Heart right ventricle (tissue), 16 donors: ENCODE measurements around the gene KREMEN1. TPM values are rescaled to one million over a fixed set of nuclear protein-coding genes. Genes with fewer than 3 reads are reported as not detected.
A peak's percentile ranks its signal among the peaks of the same experiment; 100 is the strongest.

ENCODE experiments used
- ATAC-seq, 8 donors: fragments of 200-7000 bp; cut with Tn5 transposase; one replicate each; pipeline ENCODE4 v1.9.1; 2020; ENCODE audit warnings: mild to moderate bottlenecking in 8 of 8, moderate library complexity in 8 of 8, moderate number of reproducible peaks in 1 of 8
- DNase-seq, 2 donors: peaks; one replicate each; pipeline ENCODE4 v3.0.0-alpha.2; 2020
- H3K27ac ChIP-seq, 10 donors: fragments of 200-600 bp; sonication (generic) in 2 of 10; one replicate each; pipeline versions ENCODE4 v1.5.0 to v1.8.0; 2020 to 2022; ENCODE audit warnings: mild to moderate bottlenecking in 3 of 10
- H3K27me3 ChIP-seq, 7 donors: fragments of 200-600 bp; one replicate each; pipeline ENCODE4 v1.8.0; 2021 to 2022; ENCODE audit warnings: mild to moderate bottlenecking in 2 of 7
- H3K36me3 ChIP-seq, 9 donors: fragments of 200-600 bp; sonication (generic) in 1 of 9; one replicate each; pipeline versions ENCODE4 v1.5.0 to v1.8.0; 2020 to 2022; ENCODE audit warnings: mild to moderate bottlenecking in 2 of 9
- H3K4me1 ChIP-seq, 9 donors: fragments of 200-600 bp; sonication (generic) in 1 of 9; one replicate each; pipeline versions ENCODE4 v1.5.0 to v1.8.0; 2020 to 2022; ENCODE audit warnings: mild to moderate bottlenecking in 4 of 9
- H3K4me3 ChIP-seq, 10 donors: fragments of 200-600 bp; sonication (generic) in 2 of 10; one replicate each; pipeline versions ENCODE4 v1.5.0 to v1.8.0; 2020 to 2022; ENCODE audit warnings: mild to moderate bottlenecking in 7 of 10, moderate library complexity in 2 of 10
- H3K9me3 ChIP-seq, 11 donors: fragments of 200-600 bp in 10 of 11; sonication (generic) in 2 of 11; one replicate each; pipeline versions ENCODE4 v1.5.0 to v1.8.0; 2013 to 2022; ENCODE audit warnings: mild to moderate bottlenecking in 2 of 11, control low read depth in 1 of 11, moderate library complexity in 1 of 11
- WGBS, 2 donors: extraction: QIAGEN DNeasy Blood & Tissue Kit; methylation state at CpG; one replicate each; pipeline ENCODE4 v1.1.7; 2013; ENCODE audit warnings: inconsistent platforms in 1 of 2; 5-methylcytosine and 5-hydroxymethylcytosine counted together
- intact Hi-C, 10 donors: fragments of 100-400 bp; cut with DNase I; formaldehyde crosslinking; loops; one replicate each; pipeline versions ENCODE4 v1.11.1 to v1.14.2; 2022
- polyA plus RNA-seq, 2 donors: library from polyadenylated mRNA; stranded (reverse); fragments of 200-250 nt; gene quantifications; one replicate each; pipeline ENCODE4 v1.2.3, GENCODE V29; 2013
- total RNA-seq, 10 donors: library from RNA; stranded (reverse); fragmentation: NEBNext Ultra II Directional in 3 of 10; extraction: Animal tissue kit (Norgen Biotek cat#: 25700) in 3 of 10; gene quantifications; one replicate each; pipeline versions ENCODE4 v1.2.1 to v1.2.4, GENCODE V29; 2021 to 2023
- TF ChIP-seq, protein P1 (sequence below), 9 donors: fragments of 200-600 bp; sonication (generic) in 2 of 9; IDR thresholded peaks; one replicate each; pipeline versions ENCODE4 v1.5.0 to v1.8.0; 2021 to 2022; ENCODE audit warnings: antibody characterized with exemption in 9 of 9, mild to moderate bottlenecking in 5 of 9, moderate library complexity in 1 of 9
- donor health status: Arrhythmogenic right ventricular cardiomyopathy.
- donor health status: ischemic (EF 13 %, LVEDD 7.1; RV severe dilation, severe dysfunction).
- donor health status: healthy with polysubstance abuse.
- donor health status: DM: no; HTN: yes; CAD: no.
- donor health status: DM: no; HTN: no; CAD: no.
- donor health status: ischemic (EF 25% LVEDD 6.9; RV normal size, moderate dysfunction).
- donor health status: ischemic (EF 25% LVEDD 5.7; RV mildly dilated, moderate dysfunction).
- donor health status: healthy.
- donor health status: DM: yes; HTN: yes; CAD: no.
- donor health status: Ischemic cardiomyopathy.
- donor health status: ischemic (EF 35%, LVEDD 5.7; RV mildly dilated, moderate dysfunction).
- donor health status: nonischemic (EF 11% LVEDD 7.7; RV severe dilation, severe dysfunction).
- donor health status: DM: yes; HTN: yes; CAD: no.
- donor health status: PGD.
- donor health status: ischemic (EF 29% LVEDD 5.4; RV normal size, mild dysfunction).
- donor health status: nonischemic (EF 23%, LVEDD 6.1; RV moderate dilation, normal function).

KREMEN1 gene
- total and polyA plus RNA-seq, 12 donors: 7.4 to 46.3 (median 36.5) TPM

DNA sequence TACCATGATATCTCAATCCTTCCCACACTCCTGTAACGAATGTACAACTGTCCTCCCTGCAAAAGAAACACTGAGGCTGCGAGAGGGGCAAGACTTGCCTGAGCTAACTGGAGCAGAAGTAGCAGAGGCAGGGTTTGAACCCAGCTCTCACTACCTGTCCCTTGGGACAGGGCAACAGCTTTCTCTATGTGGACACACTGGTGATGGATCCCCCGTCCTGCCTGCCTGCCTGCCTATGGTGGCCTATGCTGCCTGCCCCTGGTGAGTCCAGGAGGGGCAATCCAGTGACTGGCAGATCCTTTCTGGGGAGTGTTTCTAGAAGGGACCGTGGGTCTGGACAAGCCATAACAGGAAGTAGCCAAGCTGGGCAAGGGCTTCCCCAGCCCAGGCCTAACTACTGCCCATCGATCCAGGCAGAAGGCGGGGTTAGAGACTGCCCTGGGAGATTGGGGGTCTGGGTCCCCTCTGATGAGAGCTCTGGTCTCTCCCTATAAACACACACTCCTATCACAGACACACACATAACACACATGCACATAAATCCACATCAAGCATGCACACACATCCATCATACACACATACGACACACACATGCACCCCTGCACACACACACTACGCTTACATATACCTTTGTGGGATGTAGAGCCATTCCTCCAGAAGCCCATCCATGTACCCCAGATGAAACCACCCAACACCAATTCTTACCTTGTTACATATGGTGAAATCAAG lies 131.8 kb downstream of the KREMEN1 start:
- no peaks in the 10 kb centered on the region for H3K36me3 ChIP-seq
- WGBS, 2 donors: 84 to 86% methylated on average over 8 of the region's 8 CpGs
- intact Hi-C loops: loop anchor here in 2 of 10 donors (5.0 kb wide), 2 partner anchors 38 to 43 kb away; no protein-coding TSS in a partner anchor
- no peak overlapping the region for H3K27ac ChIP-seq
- H3K4me1 ChIP-seq: peaks cover 5 to 31% (median 19%) of the 10 kb centered on the region in 9 donors
- TF ChIP-seq, protein P1, sequence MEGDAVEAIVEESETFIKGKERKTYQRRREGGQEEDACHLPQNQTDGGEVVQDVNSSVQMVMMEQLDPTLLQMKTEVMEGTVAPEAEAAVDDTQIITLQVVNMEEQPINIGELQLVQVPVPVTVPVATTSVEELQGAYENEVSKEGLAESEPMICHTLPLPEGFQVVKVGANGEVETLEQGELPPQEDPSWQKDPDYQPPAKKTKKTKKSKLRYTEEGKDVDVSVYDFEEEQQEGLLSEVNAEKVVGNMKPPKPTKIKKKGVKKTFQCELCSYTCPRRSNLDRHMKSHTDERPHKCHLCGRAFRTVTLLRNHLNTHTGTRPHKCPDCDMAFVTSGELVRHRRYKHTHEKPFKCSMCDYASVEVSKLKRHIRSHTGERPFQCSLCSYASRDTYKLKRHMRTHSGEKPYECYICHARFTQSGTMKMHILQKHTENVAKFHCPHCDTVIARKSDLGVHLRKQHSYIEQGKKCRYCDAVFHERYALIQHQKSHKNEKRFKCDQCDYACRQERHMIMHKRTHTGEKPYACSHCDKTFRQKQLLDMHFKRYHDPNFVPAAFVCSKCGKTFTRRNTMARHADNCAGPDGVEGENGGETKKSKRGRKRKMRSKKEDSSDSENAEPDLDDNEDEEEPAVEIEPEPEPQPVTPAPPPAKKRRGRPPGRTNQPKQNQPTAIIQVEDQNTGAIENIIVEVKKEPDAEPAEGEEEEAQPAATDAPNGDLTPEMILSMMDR (IDR thresholded peaks at IDR 0.05): no peak
- ATAC-seq: no peak
- no peaks in the 10 kb centered on the region for H3K9me3 ChIP-seq
- peaks cover 0 to 36% (median 4%) of the 10 kb centered on the region in 7 donors for H3K27me3 ChIP-seq
- DNase-seq: no peak
- no peak overlapping the region for H3K4me3 ChIP-seq

GRCh38 chr22:29205252-29205593 lies 132.4 kb downstream of the KREMEN1 start:
- ATAC-seq (no peak), DNase-seq (no peak)
- TF ChIP-seq, protein P1 (IDR thresholded peaks at IDR 0.05): no peak
- H3K27me3 ChIP-seq: peaks cover 0 to 36% (median 4%) of the 10 kb centered on the region in 7 donors
- no peak overlapping the region for H3K27ac ChIP-seq
- WGBS, 2 donors: 66 to 72% methylated on average over 11 of the region's 11 CpGs
- H3K4me1 ChIP-seq: peaks cover 5 to 31% (median 19%) of the 10 kb centered on the region in 9 donors
- no peaks in the 10 kb centered on the region for H3K9me3 ChIP-seq
- no peaks in the 10 kb centered on the region for H3K36me3 ChIP-seq
- intact Hi-C loops: loop anchor here in 2 of 10 donors (5.0 kb wide), 2 partner anchors 37 to 42 kb away; no protein-coding TSS in a partner anchor
- H3K4me3 ChIP-seq: peak overlapping the region in 9 of 10 donors; percentile 27 to 60 (median 47)

DNA sequence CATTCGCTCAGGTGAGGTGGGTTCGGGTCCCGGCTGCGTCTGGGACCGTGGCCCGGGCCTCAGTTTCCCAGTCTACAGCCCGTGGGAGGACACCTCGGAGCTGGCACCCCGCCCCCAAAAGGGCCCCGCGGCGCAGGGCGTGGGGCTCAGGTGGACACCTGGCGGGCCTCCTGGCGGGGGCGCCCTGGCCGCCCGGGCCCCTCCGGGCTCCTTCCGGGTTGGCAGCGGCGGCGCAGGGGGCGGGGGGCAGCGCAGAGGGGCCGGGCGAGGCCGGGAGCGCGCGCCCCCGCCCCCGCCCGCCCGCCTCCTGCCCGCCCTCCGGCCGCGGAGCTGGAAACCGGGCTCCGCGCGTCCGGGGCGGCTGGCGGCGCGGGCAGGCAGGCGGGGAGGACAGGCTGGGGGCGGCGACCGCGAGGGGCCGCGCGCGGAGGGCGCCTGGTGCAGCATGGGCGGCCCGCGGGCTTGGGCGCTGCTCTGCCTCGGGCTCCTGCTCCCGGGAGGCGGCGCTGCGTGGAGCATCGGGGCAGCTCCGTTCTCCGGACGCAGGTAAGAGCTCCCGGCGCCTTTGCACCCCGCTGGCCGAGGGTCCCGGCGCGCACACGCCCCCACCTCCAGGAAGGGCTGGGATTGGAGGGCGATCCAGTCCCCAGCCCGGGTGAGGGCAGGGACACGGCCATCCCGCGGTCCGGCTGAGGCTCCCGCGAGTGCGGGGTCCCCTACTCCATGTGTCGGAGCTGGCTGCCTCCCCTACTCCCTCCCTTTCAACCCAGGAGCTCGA lies 132.9 kb downstream of the KREMEN1 start, which contains the start of gene EMID1:
TSS of gene EMID1 (plus strand) at position 303 of the 778 bp plus-strand sequence. CDS start at position 446, 143 bp downstream.
- 3 to 4% methylated on average over 54 to 90 of the region's 90 CpGs for WGBS, 2 donors
- TF ChIP-seq, protein P1 (IDR thresholded peaks at IDR 0.05): peak in 3 of 9 donors; percentile 28 to 41 (median 36)
- intact Hi-C loops: loop anchor here in 2 of 10 donors (5.0 kb wide), 2 partner anchors 37 to 42 kb away; no protein-coding TSS in a partner anchor
- peak in 1 of 2 donors; percentile 48 for DNase-seq
- Histone ChIP-seq H3K9me3 (no peaks in the 10 kb centered on the region), H3K4me1 (peaks cover 5 to 31% (median 19%) of the 10 kb centered on the region in 9 donors), H3K27ac (no peak within 1 kb of the TSS), H3K4me3 (peak within 1 kb of the TSS; percentile 28 to 62 (median 56)), H3K27me3 (peaks cover 0 to 36% (median 4%) of the 10 kb centered on the region in 7 donors), H3K36me3 (no peaks in the 10 kb centered on the region)
- ATAC-seq: peak in 4 of 8 donors; percentile 30 to 46 (median 35)
